ENCODE results near the gene DLX5. TPM values are rescaled to one million over a fixed set of nuclear protein-coding genes. Genes with fewer than 3 reads are reported as not detected.

The DLX5 gene
- total and polyA plus RNA-seq, 8 donors: 0.23 to 11.7 TPM; not detected in 6

DNA sequence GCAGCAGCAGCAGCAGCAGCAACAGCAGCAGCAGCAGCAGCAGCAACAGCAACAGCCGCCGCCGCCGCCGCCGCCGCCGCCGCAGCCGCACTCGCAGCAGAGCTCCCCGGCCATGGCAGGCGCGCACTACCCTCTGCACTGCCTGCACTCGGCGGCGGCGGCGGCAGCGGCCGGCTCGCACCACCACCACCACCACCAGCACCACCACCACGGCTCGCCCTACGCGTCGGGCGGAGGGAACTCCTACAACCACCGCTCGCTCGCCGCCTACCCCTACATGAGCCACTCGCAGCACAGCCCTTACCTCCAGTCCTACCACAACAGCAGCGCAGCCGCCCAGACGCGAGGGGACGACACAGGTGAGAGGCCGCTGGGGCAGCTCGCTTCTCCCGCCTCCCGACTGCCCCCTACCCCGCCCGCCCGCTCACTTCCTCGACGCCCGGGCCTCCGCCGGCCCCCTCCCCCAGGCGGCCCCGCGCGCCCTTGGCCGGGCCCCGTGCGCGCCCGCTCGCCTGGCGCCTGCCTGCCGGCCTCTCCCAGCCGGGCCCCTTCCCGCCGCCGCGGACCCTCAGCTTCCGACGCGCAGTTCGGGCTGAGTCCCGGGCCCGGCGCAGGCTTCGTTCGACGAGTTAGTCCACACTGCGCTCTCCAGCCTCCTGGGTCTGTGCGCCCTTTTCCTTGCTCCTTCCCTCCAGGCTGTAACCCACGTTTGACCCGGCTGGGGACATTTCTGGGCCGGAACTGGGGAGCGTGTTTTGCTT lies 18.4 kb downstream of the DLX5 start:
- intact Hi-C loops (cut with DNase I; ENCODE audit: low total_unique reads): no loop called here
- Histone ChIP-seq H3K4me3 (peak overlapping the region; percentile 36 to 49 (median 41)), H3K9me3 (peaks cover 0 to 15% (median 2%) of the 10 kb centered on the region in 4 donors), H3K27ac (no peak overlapping the region), H3K36me3 (no peaks in the 10 kb centered on the region), H3K4me1 (peaks cover 26 to 40% (median 31%) of the 10 kb centered on the region in 4 donors), H3K27me3 (peaks cover 36 to 100% (median 100%) of the 10 kb centered on the region in 3 donors)
- peak; percentile 39 to 83 for DNase-seq
- TF ChIP-seq, protein P1, sequence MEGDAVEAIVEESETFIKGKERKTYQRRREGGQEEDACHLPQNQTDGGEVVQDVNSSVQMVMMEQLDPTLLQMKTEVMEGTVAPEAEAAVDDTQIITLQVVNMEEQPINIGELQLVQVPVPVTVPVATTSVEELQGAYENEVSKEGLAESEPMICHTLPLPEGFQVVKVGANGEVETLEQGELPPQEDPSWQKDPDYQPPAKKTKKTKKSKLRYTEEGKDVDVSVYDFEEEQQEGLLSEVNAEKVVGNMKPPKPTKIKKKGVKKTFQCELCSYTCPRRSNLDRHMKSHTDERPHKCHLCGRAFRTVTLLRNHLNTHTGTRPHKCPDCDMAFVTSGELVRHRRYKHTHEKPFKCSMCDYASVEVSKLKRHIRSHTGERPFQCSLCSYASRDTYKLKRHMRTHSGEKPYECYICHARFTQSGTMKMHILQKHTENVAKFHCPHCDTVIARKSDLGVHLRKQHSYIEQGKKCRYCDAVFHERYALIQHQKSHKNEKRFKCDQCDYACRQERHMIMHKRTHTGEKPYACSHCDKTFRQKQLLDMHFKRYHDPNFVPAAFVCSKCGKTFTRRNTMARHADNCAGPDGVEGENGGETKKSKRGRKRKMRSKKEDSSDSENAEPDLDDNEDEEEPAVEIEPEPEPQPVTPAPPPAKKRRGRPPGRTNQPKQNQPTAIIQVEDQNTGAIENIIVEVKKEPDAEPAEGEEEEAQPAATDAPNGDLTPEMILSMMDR (IDR thresholded peaks at IDR 0.05): no peak
- TF ChIP-seq POLR2A (IDR thresholded peaks at IDR 0.05) (no peak), EP300 (IDR thresholded peaks at IDR 0.05) (no peak), POLR2AphosphoS5 (IDR thresholded peaks at IDR 0.05) (no peak)
- WGBS, 5 donors: 0 to 3% (median 2%) methylated on average over 19 to 83 of the region's 83 CpGs

DNA sequence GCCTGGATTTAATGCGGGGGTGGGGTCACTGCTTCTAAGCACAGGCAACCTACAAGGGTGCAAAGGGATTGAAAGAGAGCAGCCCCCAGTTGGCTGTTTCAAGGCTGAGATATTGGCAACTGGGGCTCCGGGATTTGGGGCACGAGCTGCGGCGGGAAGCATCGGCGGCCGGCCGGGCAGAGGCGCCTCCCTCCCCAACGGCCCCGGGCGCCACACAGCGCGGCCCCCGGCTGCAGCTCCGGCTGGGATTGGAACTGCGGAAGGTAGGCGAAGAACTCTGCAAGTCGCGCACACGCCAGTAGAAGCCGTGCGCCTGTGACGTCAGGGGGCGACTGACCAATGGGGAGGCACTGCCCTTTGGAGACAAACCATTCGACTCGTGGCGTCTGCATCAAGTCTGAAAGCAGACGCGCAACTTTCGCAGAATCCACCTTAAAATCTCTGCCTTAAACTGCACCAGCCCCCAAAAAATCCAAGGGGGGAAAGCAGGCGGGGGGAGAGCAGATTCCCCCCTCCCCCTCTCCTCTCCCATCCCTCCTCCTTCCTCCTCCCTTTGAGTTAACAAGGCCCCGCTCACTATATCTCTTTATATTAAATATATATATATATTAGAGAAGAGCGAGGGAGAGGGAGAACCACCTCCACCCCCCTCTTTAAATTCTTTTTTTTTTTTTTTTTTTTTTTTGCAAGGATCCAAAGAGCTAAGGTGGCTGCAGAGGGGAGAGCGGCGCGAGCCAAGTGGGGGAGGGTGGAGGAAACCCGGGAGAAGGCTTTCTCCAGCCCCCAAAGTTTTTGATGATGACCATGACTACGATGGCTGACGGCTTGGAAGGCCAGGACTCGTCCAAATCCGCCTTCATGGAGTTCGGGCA lies 19.2 kb downstream of the DLX5 start, which contains the start of gene DLX6:
Gene DLX6, plus strand, starts transcription at position 371 of the 872 bp plus-strand sequence. Its CDS starts 425 bp downstream, at position 796.
- H3K36me3 ChIP-seq: no peaks in the 10 kb centered on the region
- H3K9me3 ChIP-seq: peaks cover 0 to 15% (median 2%) of the 10 kb centered on the region in 4 donors
- peak within 1 kb of the TSS; percentile 36 to 49 (median 41) for H3K4me3 ChIP-seq
- no peak for TF ChIP-seq POLR2AphosphoS5 (IDR thresholded peaks at IDR 0.05)
- no peak for TF ChIP-seq POLR2A (IDR thresholded peaks at IDR 0.05)
- TF ChIP-seq, protein P1 (IDR thresholded peaks at IDR 0.05): no peak
- TF ChIP-seq EP300 (IDR thresholded peaks at IDR 0.05): no peak
- DNase-seq: peak in 1 of 2 donors; percentile 85
- no peak within 1 kb of the TSS for H3K27ac ChIP-seq
- whole genome bisulfite sequencing, 5 donors: 2 to 6% (median 4%) methylated on average over 26 to 44 of the region's 44 CpGs
- peaks cover 26 to 40% (median 31%) of the 10 kb centered on the region in 4 donors for H3K4me1 ChIP-seq
- intact Hi-C loops (cut with DNase I; ENCODE audit: low total_unique reads): no loop called here
- peaks cover 40 to 100% (median 100%) of the 10 kb centered on the region in 3 donors for H3K27me3 ChIP-seq

DNA sequence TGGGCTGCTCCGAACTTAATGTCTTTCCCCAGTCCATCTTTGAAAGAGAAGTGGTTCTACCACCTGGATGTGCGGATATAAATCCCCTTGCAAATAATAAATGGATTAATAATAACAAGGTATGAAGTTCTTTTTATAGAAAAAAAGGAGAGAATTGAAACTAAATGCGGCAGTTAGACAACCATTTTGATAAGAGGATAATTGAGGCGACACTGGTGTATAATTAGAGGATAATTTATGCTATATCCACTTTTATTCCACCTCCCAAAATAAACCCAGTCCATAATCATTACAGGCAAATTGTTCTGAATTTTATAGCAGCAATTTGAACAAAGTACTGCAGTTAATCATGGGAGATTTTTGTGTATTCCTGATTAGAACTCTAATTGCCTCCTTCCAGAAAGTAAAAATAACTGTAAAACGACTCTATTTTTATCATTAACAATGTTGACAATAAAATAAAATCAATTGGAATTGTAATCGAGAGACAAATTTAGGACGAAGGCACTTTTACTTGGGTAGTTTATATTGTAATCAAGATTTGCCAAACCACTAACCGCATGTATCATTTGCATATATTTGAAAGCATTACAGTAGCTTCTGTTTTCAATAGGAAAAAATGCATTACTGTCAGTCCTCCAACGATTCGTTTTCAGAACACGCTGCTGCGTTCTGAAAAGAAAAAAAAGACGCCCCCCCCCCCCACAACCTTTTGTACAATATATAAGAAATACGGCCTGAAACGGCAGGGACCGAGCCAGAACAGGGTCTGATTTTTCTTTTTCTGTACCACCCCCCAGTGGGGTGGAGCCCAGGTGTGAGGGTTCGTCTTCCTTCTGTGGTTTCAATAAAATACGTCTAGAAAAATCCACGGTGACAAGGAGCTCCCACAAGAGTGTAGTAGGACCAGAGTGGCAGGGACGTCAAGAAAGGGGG lies 20.1 kb downstream of the DLX5 start:
- TF ChIP-seq POLR2A (IDR thresholded peaks at IDR 0.05) (no peak), POLR2AphosphoS5 (IDR thresholded peaks at IDR 0.05) (no peak), EP300 (IDR thresholded peaks at IDR 0.05) (no peak)
- TF ChIP-seq, protein P1 (IDR thresholded peaks at IDR 0.05): no peak
- Histone ChIP-seq H3K27ac (no peak overlapping the region), H3K9me3 (peaks cover 0 to 15% (median 2%) of the 10 kb centered on the region in 4 donors), H3K27me3 (peaks cover 40 to 100% (median 100%) of the 10 kb centered on the region in 3 donors), H3K36me3 (no peaks in the 10 kb centered on the region), H3K4me3 (peak overlapping the region; percentile 36 to 49 (median 41)), H3K4me1 (peaks cover 26 to 40% (median 31%) of the 10 kb centered on the region in 4 donors)
- no peak for DNase-seq
- intact Hi-C loops (cut with DNase I; ENCODE audit: low total_unique reads): no loop called here
- WGBS, 5 donors: 6 to 10% (median 9%) methylated on average over 20 of the region's 20 CpGs
